Esophagus muscularis mucosa (tissue), 4 donors: Measurements from ENCODE around the gene NNT. TPM values are rescaled to one million over a fixed set of nuclear protein-coding genes. Genes with fewer than 3 reads are reported as not detected.

Source experiments
- DNase-seq: peaks from one replicate; pipeline ENCODE4 v3.0.0-alpha.2; 2017; ENCODE audit errors: extremely low spot score
- H3K27ac ChIP-seq, 4 donors: fragments of 200-600 bp; sonication (generic); replicated peaks in 1 of 4; 1 replicate in 3 of 4; 2 replicates in 1 of 4; pipeline ENCODE4 v1.5.1; 2016 to 2019; ENCODE audit warnings: mild to moderate bottlenecking in 1 of 4
- H3K27me3 ChIP-seq, 4 donors: fragments of 200-600 bp; sonication (generic); one replicate each; pipeline versions ENCODE4 v1.5.1 to v1.6.0; 2016 to 2019
- H3K36me3 ChIP-seq, 4 donors: fragments of 200-600 bp; sonication (generic); one replicate each; pipeline ENCODE4 v1.5.1; 2016 to 2019
- H3K4me1 ChIP-seq, 4 donors: fragments of 200-600 bp; sonication (generic); one replicate each; pipeline ENCODE4 v1.5.1; 2016 to 2019
- H3K4me3 ChIP-seq, 4 donors: fragments of 200-600 bp; sonication (generic); 1 replicate in 2 of 4; 2 replicates in 2 of 4; pipeline ENCODE4 v1.5.1; 2016 to 2019; ENCODE audit warnings: mild to moderate bottlenecking in 4 of 4, moderate library complexity in 1 of 4
- H3K9me3 ChIP-seq, 4 donors: fragments of 200-600 bp; sonication (generic); 1 replicate in 3 of 4; 2 replicates in 1 of 4; pipeline ENCODE4 v1.5.1; 2016 to 2019
- EP300 ChIP-seq: sonication (generic); formaldehyde crosslinking; IDR thresholded peaks from one replicate; pipeline ENCODE4 v1.6.1; 2017; ENCODE audit warnings: antibody characterized with exemption
- POLR2A ChIP-seq: fragments of 450-650 bp; IDR thresholded peaks from one replicate; pipeline ENCODE4 v1.6.1; 2017; ENCODE audit warnings: antibody characterized with exemption, moderate library complexity, mild to moderate bottlenecking, low read depth
- POLR2AphosphoS5 ChIP-seq, 2 donors: sonication (generic); formaldehyde crosslinking; IDR thresholded peaks; one replicate each; pipeline ENCODE4 v1.6.1; 2017; ENCODE audit warnings: antibody characterized with exemption in 2 of 2
- WGBS: methylation state at CpG from one replicate; pipeline ENCODE4 v1.1.5; 2018; 5-methylcytosine and 5-hydroxymethylcytosine counted together
- intact Hi-C: fragments of 100-400 bp; cut with DNase I; formaldehyde crosslinking; loops from one replicate; pipeline ENCODE4 v1.15.1; 2023
- total RNA-seq, 4 donors: library from RNA; depleted of rRNA; stranded (reverse); fragments of >200 nt; gene quantifications; one replicate each; pipeline versions ENCODE4 v1.1.0 to v1.2.1, GENCODE V29; 2016
- TF ChIP-seq, protein P1 (sequence below), 3 experiments: fragments of 200-600 bp in 2 of 3; fragments of 450-650 bp in 1 of 3; sonication (generic) in 2 of 3; IDR thresholded peaks; one replicate each; pipeline ENCODE4 v1.5.1; 2017 to 2019; ENCODE audit warnings: antibody characterized with exemption in 3 of 3, mild to moderate bottlenecking in 2 of 3, moderate library complexity in 1 of 3

NNT gene
- total RNA-seq, 4 donors from 2014 or later = 49.0 to 90.1 (median 70.3) TPM

DNA sequence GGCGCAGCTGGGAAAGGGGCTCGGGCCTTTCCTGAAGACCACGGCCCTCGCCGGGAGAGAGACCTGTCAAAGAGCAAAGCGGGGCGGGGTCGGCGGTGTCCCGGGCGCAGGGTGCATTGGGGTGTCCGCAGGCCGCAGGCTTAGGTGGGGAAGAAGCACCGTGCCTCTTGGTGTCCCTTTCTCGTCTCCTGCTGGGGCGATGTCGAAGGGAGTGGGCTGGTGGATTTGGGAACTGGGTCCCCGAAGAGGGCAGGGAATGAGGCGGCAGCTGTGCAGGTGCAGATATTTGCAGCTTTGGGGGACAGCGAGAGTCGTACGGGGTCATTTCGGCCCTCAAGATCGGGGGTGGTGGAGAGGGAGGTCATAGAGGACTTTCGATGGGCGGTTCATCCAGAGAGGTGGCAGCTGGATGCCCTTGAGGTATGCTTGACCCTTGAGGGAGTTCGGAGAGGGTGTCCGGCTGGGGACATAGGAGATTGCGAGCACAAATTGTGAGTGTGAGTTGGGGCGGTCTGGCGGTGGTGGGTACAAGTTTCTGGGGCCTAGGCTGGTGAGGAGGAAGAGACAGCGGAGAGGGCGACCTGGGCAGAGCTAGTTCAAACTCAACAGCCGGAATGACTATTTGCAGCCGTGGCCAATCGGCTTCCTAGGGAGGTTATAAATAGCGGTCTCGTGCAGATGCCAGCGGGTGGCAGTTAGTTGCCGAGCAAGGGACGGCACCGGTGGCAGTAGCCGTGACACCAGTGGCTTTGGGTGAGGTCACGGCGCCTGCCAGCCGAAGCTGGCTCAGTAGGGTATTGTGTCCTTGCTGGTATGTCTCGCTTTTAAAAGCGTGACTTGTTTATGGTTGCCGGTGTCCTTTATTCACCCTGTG lies 601 bp downstream of the NNT start:
- Histone ChIP-seq H3K9me3 (no peaks in the 10 kb centered on the region), H3K27me3 (no peaks in the 10 kb centered on the region), H3K27ac (peak overlapping the region; percentile 87 to 92 (median 90)), H3K4me3 (peak overlapping the region; percentile 73 to 92 (median 80)), H3K36me3 (no peaks in the 10 kb centered on the region), H3K4me1 (peaks cover 23 to 36% (median 30%) of the 10 kb centered on the region in 4 donors)
- WGBS = 5% methylated on average over 20 of the region's 49 CpGs
- DNase-seq = peak; percentile 93
- peak; percentile 65 to 67 for TF ChIP-seq POLR2AphosphoS5 (IDR thresholded peaks at IDR 0.05)
- TF ChIP-seq EP300 = no peak
- TF ChIP-seq, protein P1, sequence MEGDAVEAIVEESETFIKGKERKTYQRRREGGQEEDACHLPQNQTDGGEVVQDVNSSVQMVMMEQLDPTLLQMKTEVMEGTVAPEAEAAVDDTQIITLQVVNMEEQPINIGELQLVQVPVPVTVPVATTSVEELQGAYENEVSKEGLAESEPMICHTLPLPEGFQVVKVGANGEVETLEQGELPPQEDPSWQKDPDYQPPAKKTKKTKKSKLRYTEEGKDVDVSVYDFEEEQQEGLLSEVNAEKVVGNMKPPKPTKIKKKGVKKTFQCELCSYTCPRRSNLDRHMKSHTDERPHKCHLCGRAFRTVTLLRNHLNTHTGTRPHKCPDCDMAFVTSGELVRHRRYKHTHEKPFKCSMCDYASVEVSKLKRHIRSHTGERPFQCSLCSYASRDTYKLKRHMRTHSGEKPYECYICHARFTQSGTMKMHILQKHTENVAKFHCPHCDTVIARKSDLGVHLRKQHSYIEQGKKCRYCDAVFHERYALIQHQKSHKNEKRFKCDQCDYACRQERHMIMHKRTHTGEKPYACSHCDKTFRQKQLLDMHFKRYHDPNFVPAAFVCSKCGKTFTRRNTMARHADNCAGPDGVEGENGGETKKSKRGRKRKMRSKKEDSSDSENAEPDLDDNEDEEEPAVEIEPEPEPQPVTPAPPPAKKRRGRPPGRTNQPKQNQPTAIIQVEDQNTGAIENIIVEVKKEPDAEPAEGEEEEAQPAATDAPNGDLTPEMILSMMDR (IDR thresholded peaks at IDR 0.05) = no peak
- no peak for TF ChIP-seq POLR2A
- intact Hi-C loops = loop anchor here (1.0 kb wide), 1 partner anchor 47 kb away; no protein-coding TSS in a partner anchor

DNA sequence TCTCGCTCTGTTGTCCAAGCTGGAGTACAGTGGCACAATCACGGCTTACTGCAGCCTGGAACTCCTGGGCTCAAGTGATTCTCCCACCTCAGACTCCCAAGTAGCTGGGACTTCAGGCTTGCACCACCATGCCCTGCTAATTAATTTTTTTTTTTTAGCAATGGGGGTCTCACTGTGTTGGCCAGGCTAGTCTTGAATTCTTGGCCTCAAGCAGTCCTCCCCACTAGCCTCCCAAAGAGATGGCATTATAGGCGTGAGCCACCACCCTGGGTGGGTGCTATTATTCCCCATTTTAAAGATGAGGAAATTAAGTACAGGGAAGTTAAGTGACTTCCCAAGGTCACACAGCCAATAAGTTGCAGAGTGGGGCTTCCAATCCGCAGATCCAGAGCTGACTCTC lies 1.7 kb downstream of the NNT start:
- H3K4me3 ChIP-seq = peak overlapping the region in 2 of 4 donors; percentile 73 to 88
- TF ChIP-seq POLR2A (no peak), POLR2AphosphoS5 (IDR thresholded peaks at IDR 0.05) (no peak), EP300 (no peak)
- TF ChIP-seq, protein P1 (IDR thresholded peaks at IDR 0.05) = no peak
- 100% methylated on average over 4 of the region's 4 CpGs for WGBS
- H3K27me3 ChIP-seq = no peaks in the 10 kb centered on the region
- intact Hi-C loops = no loop called here
- peak overlapping the region; percentile 87 to 92 (median 90) for H3K27ac ChIP-seq
- peaks cover 2 to 8% (median 6%) of the 10 kb centered on the region in 4 donors for H3K36me3 ChIP-seq
- no peak for DNase-seq
- H3K9me3 ChIP-seq = no peaks in the 10 kb centered on the region
- peaks cover 23 to 36% (median 30%) of the 10 kb centered on the region in 4 donors for H3K4me1 ChIP-seq

DNA sequence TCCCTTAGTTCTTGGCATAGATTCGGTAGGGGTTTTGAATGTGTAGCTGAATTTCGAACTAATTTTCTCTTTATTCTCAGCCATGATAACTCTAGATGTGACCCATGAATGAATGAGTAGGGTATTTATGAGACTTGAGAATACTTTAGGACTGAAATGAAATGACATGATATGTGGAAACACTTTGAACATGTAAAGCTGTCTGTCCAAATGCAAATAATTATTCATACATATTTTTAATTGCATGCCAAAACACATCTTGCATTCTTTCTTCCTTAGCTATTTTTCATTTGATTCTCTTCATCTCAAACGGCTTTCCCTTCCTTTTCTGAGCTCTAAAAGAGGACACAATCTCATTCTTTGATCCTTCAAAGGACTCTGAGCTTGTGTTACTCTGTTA lies 3.4 kb downstream of the NNT start:
- 56% methylated on average over 3 of the region's 3 CpGs for WGBS
- H3K36me3 ChIP-seq = peaks cover 15 to 25% (median 20%) of the 10 kb centered on the region in 4 donors
- H3K4me1 ChIP-seq = peaks cover 17 to 23% (median 19%) of the 10 kb centered on the region in 4 donors
- intact Hi-C loops = no loop called here
- H3K27ac ChIP-seq = no peak overlapping the region
- H3K27me3 ChIP-seq = no peaks in the 10 kb centered on the region
- TF ChIP-seq POLR2A = no peak
- TF ChIP-seq EP300 = no peak
- TF ChIP-seq POLR2AphosphoS5 (IDR thresholded peaks at IDR 0.05) = no peak
- TF ChIP-seq, protein P1 (IDR thresholded peaks at IDR 0.05) = no peak
- H3K9me3 ChIP-seq = no peaks in the 10 kb centered on the region
- H3K4me3 ChIP-seq = no peak overlapping the region
- no peak for DNase-seq

DNA sequence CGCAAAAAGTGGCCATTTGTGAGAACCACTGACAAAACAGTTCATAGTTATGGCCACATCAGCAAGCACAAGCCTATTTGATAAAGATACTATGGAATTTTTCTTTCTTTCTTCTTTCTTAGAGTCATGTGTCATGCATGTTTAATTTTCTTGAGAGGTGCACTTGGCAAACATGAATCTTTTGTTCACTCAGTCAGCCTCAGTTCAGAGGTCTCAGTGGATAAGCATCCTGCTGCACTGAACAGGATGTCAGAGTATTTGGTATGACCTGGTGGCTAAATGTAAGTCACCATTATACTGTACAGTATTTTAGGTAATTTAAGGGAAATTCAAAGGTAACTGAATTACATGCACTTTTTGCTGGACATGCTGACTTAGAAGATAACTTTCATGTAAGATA lies 5.4 kb downstream of the NNT start:
- no peak for DNase-seq
- no peak for TF ChIP-seq POLR2A
- TF ChIP-seq EP300 = no peak
- TF ChIP-seq POLR2AphosphoS5 (IDR thresholded peaks at IDR 0.05) = no peak
- TF ChIP-seq, protein P1 (IDR thresholded peaks at IDR 0.05) = no peak
- no peaks in the 10 kb centered on the region for H3K27me3 ChIP-seq
- no peaks in the 10 kb centered on the region for H3K9me3 ChIP-seq
- H3K4me1 ChIP-seq = peaks cover 11 to 12% (median 12%) of the 10 kb centered on the region in 4 donors
- H3K36me3 ChIP-seq = peaks cover 29 to 45% (median 35%) of the 10 kb centered on the region in 4 donors
- intact Hi-C loops = no loop called here
- H3K27ac ChIP-seq = no peak overlapping the region
- no peak overlapping the region for H3K4me3 ChIP-seq
- WGBS = 93% methylated on average over 1 of the region's 1 CpG
